IMR-90 (cell line): ENCODE measurements around the gene CFAP58. TPM values are rescaled to one million over a fixed set of nuclear protein-coding genes. Genes with fewer than 3 reads are reported as not detected.
A peak's percentile ranks its signal among the peaks of the same experiment; 100 is the strongest.

Source experiments
- ATAC-seq: fragments of 200-7000 bp; cut with Tn5 transposase; 2 replicates; pipeline ENCODE4 v1.9.1; 2020; ENCODE audit warnings: low read depth, mild to moderate bottlenecking, moderate library complexity
- BruUV-seq: library from RNA; stranded (reverse); fragments of 400-500 nt; replicated peaks from 2 replicates; lab custom pipeline; 2021; lab: Mats Ljungman, UMichigan
- CTCF ChIA-PET: fragments of 300-600 bp; formaldehyde crosslinking; extraction: SDS; loops from one replicate; lab custom pipeline; 2021; ENCODE audit warnings: antibody characterized with exemption; lab: Yijun Ruan, JAX
- POLR2A ChIA-PET: fragments of 300-600 bp; sonication (Branson Sonifier 250); formaldehyde crosslinking; loops from one replicate; lab custom pipeline; 2022; ENCODE audit warnings: antibody characterized with exemption; ENCODE audit not compliant: unreplicated experiment; lab: Charles Lee
- DNase-seq: peaks from one replicate; pipeline ENCODE4 v3.0.0; 2013
- H2AFZ ChIP-seq: replicated peaks from 2 replicates; pipeline ENCODE3; 2013; ENCODE audit warnings: low read length, mild to moderate bottlenecking; ENCODE audit not compliant: poor library complexity
- H2AK5ac ChIP-seq: 2 replicates; pipeline ENCODE4 v1.6.1; 2013; ENCODE audit warnings: low read depth, low read length, inconsistent platforms
- H2AK9ac ChIP-seq: replicated peaks from 2 replicates; pipeline ENCODE3; 2013; ENCODE audit warnings: mild to moderate bottlenecking, low read depth, low read length, moderate library complexity; ENCODE audit not compliant: poor library complexity
- H2BK120ac ChIP-seq: 2 replicates; pipeline ENCODE4 v1.6.1; 2013; ENCODE audit warnings: low read depth, low read length, inconsistent platforms
- H2BK15ac ChIP-seq: 3 replicates; pipeline ENCODE4 v1.6.1; 2013; ENCODE audit warnings: low read depth, low read length, inconsistent platforms
- H2BK20ac ChIP-seq: 2 replicates; pipeline ENCODE4 v1.6.1; 2013; ENCODE audit warnings: low read depth, mild to moderate bottlenecking, inconsistent platforms, low read length, moderate library complexity
- H2BK5ac ChIP-seq: 2 replicates; pipeline ENCODE4 v1.6.1; 2013; ENCODE audit warnings: mild to moderate bottlenecking, low read depth, low read length, inconsistent platforms; ENCODE audit not compliant: poor library complexity, severe bottlenecking
- H3K14ac ChIP-seq: replicated peaks from 2 replicates; pipeline ENCODE4 v1.6.1; 2013; ENCODE audit warnings: low read depth, low read length, inconsistent platforms
- H3K18ac ChIP-seq: 2 replicates; pipeline ENCODE4 v1.6.1; 2013; ENCODE audit warnings: low read depth, low read length, control low read depth
- H3K23ac ChIP-seq: 2 replicates; pipeline ENCODE4 v1.6.1; 2013; ENCODE audit warnings: low read depth, low read length, inconsistent platforms
- H3K27ac ChIP-seq: 2 replicates; pipeline ENCODE4 v1.5.1; 2013; ENCODE audit warnings: mild to moderate bottlenecking, control low read depth, low read length; ENCODE audit not compliant: insufficient read depth
- H3K27me3 ChIP-seq: 2 replicates; pipeline ENCODE4 v1.6.1; 2013; ENCODE audit warnings: low read length; ENCODE audit not compliant: control insufficient read depth, insufficient read depth
- H3K36me3 ChIP-seq: 2 replicates; pipeline ENCODE4 v1.6.1; 2013; ENCODE audit warnings: low read length, mixed read lengths; ENCODE audit not compliant: control insufficient read depth, insufficient read depth
- H3K4ac ChIP-seq: 2 replicates; pipeline ENCODE4 v1.6.1; 2013; ENCODE audit warnings: low read depth, low read length, inconsistent platforms
- H3K4me1 ChIP-seq: 2 replicates; pipeline ENCODE4 v1.6.1; 2013; ENCODE audit warnings: low read length, mixed read lengths; ENCODE audit not compliant: control insufficient read depth, insufficient read depth
- H3K4me2 ChIP-seq: 2 replicates; pipeline ENCODE4 v1.6.1; 2013; ENCODE audit warnings: low read depth, mild to moderate bottlenecking, control low read depth, low read length, moderate library complexity
- H3K4me3 ChIP-seq: 2 replicates; pipeline ENCODE4 v1.5.1; 2013; ENCODE audit warnings: low read depth, mild to moderate bottlenecking, control low read depth, low read length, moderate library complexity; ENCODE audit not compliant: insufficient read depth
- H3K56ac ChIP-seq: 2 replicates; pipeline ENCODE4 v1.6.1; 2013; ENCODE audit warnings: low read length, inconsistent platforms; ENCODE audit not compliant: insufficient read depth; ENCODE audit errors: extremely low read depth
- H3K79me1 ChIP-seq, 2 experiments: 2 replicates each; pipeline ENCODE4 v1.6.1; 2013; ENCODE audit warnings: low read length in 2 of 2, inconsistent platforms in 1 of 2, low read depth in 1 of 2
- H3K9ac ChIP-seq: 2 replicates; pipeline ENCODE4 v1.6.1; 2013; ENCODE audit warnings: low read depth, low read length, control low read depth
- H3K9me1 ChIP-seq: 2 replicates; pipeline ENCODE4 v1.6.1; 2013; ENCODE audit warnings: low read length, inconsistent platforms; ENCODE audit not compliant: insufficient read depth
- H3K9me3 ChIP-seq: 2 replicates; pipeline ENCODE4 v1.6.1; 2013; ENCODE audit warnings: low read length; ENCODE audit not compliant: control insufficient read depth, insufficient read depth
- H4K20me1 ChIP-seq: 2 replicates; pipeline ENCODE4 v1.6.1; 2013; ENCODE audit warnings: low read length, inconsistent platforms; ENCODE audit not compliant: insufficient read depth
- H4K5ac ChIP-seq: 2 replicates; pipeline ENCODE4 v1.6.1; 2013; ENCODE audit warnings: mild to moderate bottlenecking, low read depth, low read length, control low read depth
- H4K8ac ChIP-seq, 2 experiments: 2 replicates each; pipeline ENCODE4 v1.6.1; 2013; ENCODE audit warnings: low read depth in 2 of 2, low read length in 2 of 2, control low read depth in 1 of 2, inconsistent platforms in 1 of 2
- H4K91ac ChIP-seq: 2 replicates; pipeline ENCODE4 v1.6.1; 2013; ENCODE audit warnings: low read depth, low read length, inconsistent platforms; ENCODE audit not compliant: insufficient read depth
- CHD1 ChIP-seq: IDR thresholded peaks from 2 replicates; pipeline ENCODE4 v1.6.1; 2012; ENCODE audit warnings: low read depth, low read length, improper control_type of control experiment
- MAZ ChIP-seq: IDR thresholded peaks from 2 replicates; pipeline ENCODE4 v1.6.1; 2012; ENCODE audit warnings: low read depth, mild to moderate bottlenecking, low read length, improper control_type of control experiment, moderate library complexity, borderline replicate concordance
- POLR2A ChIP-seq: IDR thresholded peaks from 2 replicates; pipeline ENCODE4 v1.6.1; 2012; ENCODE audit warnings: mild to moderate bottlenecking, low read depth, low read length
- RAD21 ChIP-seq: IDR thresholded peaks from 2 replicates; pipeline ENCODE4 v1.6.1; 2012; ENCODE audit warnings: low read length, improper control_type of control experiment
- SMC3 ChIP-seq: fragments of 150-350 bp; IDR thresholded peaks from 2 replicates; pipeline ENCODE4 v1.6.1; 2016; ENCODE audit warnings: low read depth, mild to moderate bottlenecking, antibody characterized with exemption, low read length, moderate library complexity
- WGBS, 2 experiments: methylation state at CpG; one replicate each; pipeline versions ENCODE4 v1.1.5 to v1.1.7; 2013; ENCODE audit warnings: missing lambda C conversion rate in 2 of 2; ENCODE audit not compliant: insufficient read length in 1 of 2; ENCODE audit errors: extremely low coverage in 2 of 2; 5-methylcytosine and 5-hydroxymethylcytosine counted together
- dilution Hi-C: fragments of 300-500 bp; cut with HindIII; formaldehyde crosslinking; loops from one replicate; pipeline ENCODE4 v1.14.3; 2018; ENCODE audit warnings: low sequenced_read_pairs; ENCODE audit not compliant: unreplicated experiment
- in situ Hi-C: fragments of 300-500 bp; cut with MboI; formaldehyde crosslinking; loops from 3 replicates; pipeline ENCODE4 v1.14.3; 2019; ENCODE audit warnings: low sequenced_read_pairs, inconsistent platforms, mixed read lengths
- intact Hi-C: fragments of 100-400 bp; cut with micrococcal nuclease; formaldehyde crosslinking; loops from 2 replicates; pipeline ENCODE4 v1.10.0; 2022
- polyA plus RNA-seq, 3 experiments: library from polyadenylated mRNA; depleted of rRNA; stranded (reverse); fragments of >200 nt; gene quantifications; 2 replicates each; pipeline ENCODE4 v1.2.3, GENCODE V29; 2012; ENCODE audit warnings: low replicate concordance in 1 of 3
- total RNA-seq: library from RNA; depleted of rRNA; stranded (reverse); fragments of >200 nt; gene quantifications from 2 replicates; pipeline ENCODE4 v1.2.3, GENCODE V29; 2012
- TF ChIP-seq, protein P1 (sequence below): conservative IDR thresholded peaks from 2 replicates; pipeline ENCODE4 v1.5.1; 2012; ENCODE audit warnings: mild to moderate bottlenecking, low read depth, low read length, improper control_type of control experiment

The CFAP58 gene
- total and polyA plus RNA-seq, 2 of the 4 experiments (the other 2 are of a cell fraction): 0.36 to 0.72 TPM

GRCh38 chr10:104434601-104435000 is 81.0 kb downstream of the CFAP58 start:
- no peak overlapping the region for H3K18ac ChIP-seq
- H2BK15ac ChIP-seq: no peak overlapping the region
- H3K9ac ChIP-seq: no peak overlapping the region
- no peak overlapping the region for H3K4me3 ChIP-seq
- no peak overlapping the region for H2AFZ ChIP-seq
- no peaks in the 10 kb centered on the region for H3K4me1 ChIP-seq
- H3K27me3 ChIP-seq: no peaks in the 10 kb centered on the region
- H3K4me2 ChIP-seq: no peak overlapping the region
- no CpG with 5 or more reads among the region's 1 CpG for WGBS, 2 experiments
- no peak overlapping the region for H3K27ac ChIP-seq
- H2BK5ac ChIP-seq: no peak overlapping the region
- DNase-seq (peak; percentile 3), ATAC-seq (no peak)
- H3K23ac ChIP-seq: no peak overlapping the region
- TF ChIP-seq CHD1 (no peak), POLR2A (no peak), SMC3 (no peak), MAZ (no peak), RAD21 (no peak)
- TF ChIP-seq, protein P1, sequence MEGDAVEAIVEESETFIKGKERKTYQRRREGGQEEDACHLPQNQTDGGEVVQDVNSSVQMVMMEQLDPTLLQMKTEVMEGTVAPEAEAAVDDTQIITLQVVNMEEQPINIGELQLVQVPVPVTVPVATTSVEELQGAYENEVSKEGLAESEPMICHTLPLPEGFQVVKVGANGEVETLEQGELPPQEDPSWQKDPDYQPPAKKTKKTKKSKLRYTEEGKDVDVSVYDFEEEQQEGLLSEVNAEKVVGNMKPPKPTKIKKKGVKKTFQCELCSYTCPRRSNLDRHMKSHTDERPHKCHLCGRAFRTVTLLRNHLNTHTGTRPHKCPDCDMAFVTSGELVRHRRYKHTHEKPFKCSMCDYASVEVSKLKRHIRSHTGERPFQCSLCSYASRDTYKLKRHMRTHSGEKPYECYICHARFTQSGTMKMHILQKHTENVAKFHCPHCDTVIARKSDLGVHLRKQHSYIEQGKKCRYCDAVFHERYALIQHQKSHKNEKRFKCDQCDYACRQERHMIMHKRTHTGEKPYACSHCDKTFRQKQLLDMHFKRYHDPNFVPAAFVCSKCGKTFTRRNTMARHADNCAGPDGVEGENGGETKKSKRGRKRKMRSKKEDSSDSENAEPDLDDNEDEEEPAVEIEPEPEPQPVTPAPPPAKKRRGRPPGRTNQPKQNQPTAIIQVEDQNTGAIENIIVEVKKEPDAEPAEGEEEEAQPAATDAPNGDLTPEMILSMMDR: no peak
- dilution Hi-C loops: no loop called here
- no peak overlapping the region for H2BK120ac ChIP-seq
- H2AK9ac ChIP-seq: no peak overlapping the region
- no peak overlapping the region for H3K56ac ChIP-seq
- H3K14ac ChIP-seq: no peak overlapping the region
- H4K5ac ChIP-seq: no peak overlapping the region
- POLR2A ChIA-PET: no interaction called here
- no peak overlapping the region for H3K4ac ChIP-seq
- BruUV-seq: no TSS peak
- H4K20me1 ChIP-seq: no peaks in the 10 kb centered on the region
- H3K36me3 ChIP-seq: no peaks in the 10 kb centered on the region
- no peak overlapping the region for H2AK5ac ChIP-seq
- no peak overlapping the region for H4K8ac ChIP-seq
- H3K79me1 ChIP-seq: no peaks in the 10 kb centered on the region
- no peaks in the 10 kb centered on the region for H3K9me1 ChIP-seq
- H4K91ac ChIP-seq: no peak overlapping the region
- no peaks in the 10 kb centered on the region for H3K9me3 ChIP-seq
- no peak overlapping the region for H2BK20ac ChIP-seq
- intact Hi-C loops: no loop called here
- in situ Hi-C loops: no loop called here
- CTCF ChIA-PET: no interaction called here
